Activated CD4-positive, alpha-beta T cell treated with anti-CD3 and anti-CD28 coated beads, Interleukin-2, Interleukin-6, amounts not matched to agents 100 ng/mL and 50 ng/mL, durations not matched to agents 16 hours and 8 hours (primary cell): Measurements from ENCODE around the gene PPM1E.

ENCODE experiments used
- DNase-seq: peaks from one replicate; pipeline ENCODE4 v3.0.0-alpha.2; 2020

PPM1E gene

GRCh38 chr17:59000022-59000421 is 244.4 kb downstream of the PPM1E start:
- DNase-seq = no peak

GRCh38 chr17:59001158-59001814 is 245.6 kb downstream of the PPM1E start:
- peak; percentile 92 for DNase-seq

GRCh38 chr17:59002126-59002525 is 246.5 kb downstream of the PPM1E start:
- DNase-seq = no peak

- DNase-seq = no peak
Observed at GRCh38 chr17:59002848-59003247, 247.2 kb downstream of the PPM1E start.

GRCh38 chr17:59003860-59004259 is 248.2 kb downstream of the PPM1E start:
- no peak for DNase-seq

- peak; percentile 77 for DNase-seq
Observed at GRCh38 chr17:59004338-59005111, 248.9 kb downstream of the PPM1E start.

- DNase-seq = no peak
Observed at GRCh38 chr17:59007995-59008394, 252.3 kb downstream of the PPM1E start.

- DNase-seq = no peak
Observed at GRCh38 chr17:59008737-59009136, 253.1 kb downstream of the PPM1E start.

- no peak for DNase-seq
Observed at GRCh38 chr17:59010026-59010425, 254.4 kb downstream of the PPM1E start.

- no peak for DNase-seq
Observed at GRCh38 chr17:59011975-59012374, 256.3 kb downstream of the PPM1E start.

GRCh38 chr17:59018019-59018418 is 262.4 kb downstream of the PPM1E start:
- no peak for DNase-seq

- no peak for DNase-seq
Observed at GRCh38 chr17:59024916-59025315, 269.3 kb downstream of the PPM1E start.

GRCh38 chr17:59026176-59026939 is 270.7 kb downstream of the PPM1E start:
- no peak for DNase-seq

- no peak for DNase-seq
Observed at GRCh38 chr17:59027750-59028149, 272.1 kb downstream of the PPM1E start.

GRCh38 chr17:59028328-59028727 is 272.7 kb downstream of the PPM1E start:
- no peak for DNase-seq

- DNase-seq = no peak
Observed at GRCh38 chr17:59030811-59031210, 275.2 kb downstream of the PPM1E start.
